ENCODE data around the gene GSTP1. TPM values are rescaled to one million over a fixed set of nuclear protein-coding genes. Genes with fewer than 3 reads are reported as not detected.
"Not testable (repeated sequence)": the region's sequence is repeated elsewhere in the genome, so short reads cannot be mapped to it uniquely, and the experiment has no call there.

The GSTP1 gene
- total RNA-seq, 1 experiment from 2014 or later = 893 TPM

DNA sequence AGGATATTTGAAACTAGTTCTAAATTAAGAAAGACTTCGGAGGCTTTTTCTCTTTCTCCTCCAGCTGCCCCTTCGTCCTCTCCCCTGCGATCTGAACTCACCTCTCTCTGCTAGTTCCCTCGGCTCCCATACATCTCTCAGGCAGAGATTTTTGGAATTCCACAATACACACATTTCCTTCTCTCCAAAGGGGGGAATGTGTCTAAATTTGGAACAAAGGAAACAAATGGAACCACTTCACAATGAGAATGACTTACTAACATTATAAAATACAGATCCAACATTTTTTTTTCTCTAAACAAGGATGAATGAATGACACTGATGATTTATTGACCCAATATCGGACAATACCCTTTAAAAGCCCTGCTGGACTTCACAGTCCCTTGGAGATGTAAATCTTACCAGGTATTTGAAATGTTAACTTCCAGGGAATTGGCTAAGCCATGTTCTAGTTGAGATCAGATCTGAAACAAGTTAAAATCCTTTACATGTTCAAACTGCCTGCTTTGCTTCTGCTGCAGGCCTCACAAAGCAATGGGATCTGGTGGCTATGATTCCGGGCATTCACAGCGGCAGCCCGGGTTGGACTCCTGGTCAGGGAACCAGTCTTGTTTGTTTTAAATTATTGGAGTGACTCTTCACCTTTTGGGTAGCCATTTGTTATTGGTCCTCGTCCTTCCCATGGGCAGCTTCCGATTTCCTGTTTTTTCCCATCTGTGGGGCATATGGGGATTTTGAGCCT, 20.5 kb upstream of the GSTP1 start:
- Histone ChIP-seq H3K4me3 (replicated peaks in 1 of 2; ENCODE audit: low read depth in 1 of 2, low read length in 2 of 2) (0 out of 4 replicates have a peak overlapping the region, but pooled peaks of 1 of the 2 experiments have one; percentile 1), H4K20me1 (ENCODE audit: insufficient read depth) (no peaks in the 10 kb centered on the region), H3K9me3 (ENCODE audit: control insufficient read depth in 1 of 2, insufficient read depth in 1 of 2, low read depth in 1 of 2, low read length in 2 of 2) (no peaks in the 10 kb centered on the region), H3K79me2 (ENCODE audit: insufficient read depth, low read length) (no peaks in the 10 kb centered on the region), H3K9me2 (ENCODE audit: insufficient read depth) (no peaks in the 10 kb centered on the region), H3K27me3 (ENCODE audit: insufficient read depth, low read length) (peaks cover 4% of the 10 kb centered on the region; the same call in 1 of the 2 replicates), H2AFZ (ENCODE audit: low read depth, low read length, poor library complexity, severe bottlenecking) (peak overlapping the region; percentile 84), H3K9ac (ENCODE audit: low read length) (0 out of 2 replicates have a peak overlapping the region, but pooled peaks have one; percentile 5), H3K27ac (ENCODE audit: low read depth, low read length) (no peak overlapping the region), H3K4me1 (ENCODE audit: control insufficient read depth in 1 of 2, insufficient read depth in 2 of 2, low read length in 2 of 2) (peaks cover 16 to 31% of the 10 kb centered on the region in 2 experiments), H3K36me3 (ENCODE audit: control insufficient read depth in 1 of 2, insufficient read depth in 2 of 2, low read length in 2 of 2) (no peaks in the 10 kb centered on the region), H3K4me2 (ENCODE audit: low read length) (peak overlapping the region; percentile 60)
- POLR2A ChIA-PET = no interaction called here
- DNase-seq (ENCODE audit: low read depth, low spot score) (no peak), ATAC-seq (peak; percentile 64; the same call in 1 of the 2 replicates)
- intact Hi-C loops (cut with micrococcal nuclease) = no loop called here
- TF ChIP-seq, protein P1, sequence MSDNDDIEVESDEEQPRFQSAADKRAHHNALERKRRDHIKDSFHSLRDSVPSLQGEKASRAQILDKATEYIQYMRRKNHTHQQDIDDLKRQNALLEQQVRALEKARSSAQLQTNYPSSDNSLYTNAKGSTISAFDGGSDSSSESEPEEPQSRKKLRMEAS (IDR thresholded peaks at IDR 0.05) = no peak
- TF ChIP-seq SRF (IDR thresholded peaks at IDR 0.05; ENCODE audit: low read depth) = no peak
- CTCF ChIA-PET = interaction anchor here (0.6 to 3.2 kb wide), 2 partner anchors 7 to 9 kb away, joined by 3 to 16 read pairs; no protein-coding TSS in a partner anchor
- BruUV-seq (replicated peaks) = no TSS peak
- RAD21 ChIA-PET (ENCODE audit: low non-redundant PET in 1 of 2, low total read pairs in 2 of 2, uncharacterized antibody in 2 of 2, unreplicated experiment in 2 of 2) = no interaction called here

DNA sequence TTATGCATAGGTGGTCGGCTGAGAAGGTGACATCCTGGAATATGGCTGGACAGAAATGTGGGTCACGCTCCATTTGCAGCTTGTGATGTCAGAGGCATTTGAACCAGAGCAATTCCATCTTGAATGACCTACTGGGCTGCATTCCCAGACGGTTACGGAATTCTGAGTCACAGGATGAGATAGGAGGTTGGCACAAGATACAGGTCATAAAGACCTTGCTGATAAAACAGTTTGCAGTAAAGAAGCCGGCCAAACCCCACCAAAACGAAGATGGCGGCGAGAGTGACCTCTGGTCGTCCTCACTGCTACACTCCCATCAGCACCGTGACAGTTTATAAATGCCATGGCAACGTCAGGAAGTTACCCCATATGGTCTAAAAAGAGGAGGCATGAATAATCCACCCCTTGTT, 19.9 kb upstream of the GSTP1 start:
- H3K79me2 ChIP-seq (ENCODE audit: insufficient read depth, low read length); H3K36me3 ChIP-seq (ENCODE audit: control insufficient read depth in 1 of 2, insufficient read depth in 2 of 2, low read length in 2 of 2); BruUV-seq (replicated peaks); intact Hi-C loops (cut with micrococcal nuclease); H3K27me3 ChIP-seq (ENCODE audit: insufficient read depth, low read length); H3K9me3 ChIP-seq (ENCODE audit: control insufficient read depth in 1 of 2, insufficient read depth in 1 of 2, low read depth in 1 of 2, low read length in 2 of 2); H4K20me1 ChIP-seq (ENCODE audit: insufficient read depth); H3K27ac ChIP-seq (ENCODE audit: low read depth, low read length); POLR2A ChIA-PET; H3K9me2 ChIP-seq (ENCODE audit: insufficient read depth): not testable (repeated sequence)
- 0 out of 4 replicates have a peak overlapping the region, but pooled peaks of 1 of the 2 experiments have one; percentile 1 for H3K4me3 ChIP-seq (replicated peaks in 1 of 2; ENCODE audit: low read depth in 1 of 2, low read length in 2 of 2)
- H2AFZ ChIP-seq (ENCODE audit: low read depth, low read length, poor library complexity, severe bottlenecking) = peak overlapping the region; percentile 84
- peak overlapping the region; percentile 60 for H3K4me2 ChIP-seq (ENCODE audit: low read length)
- ATAC-seq = peak; percentile 84
- TF ChIP-seq JUND (IDR thresholded peaks at IDR 0.05) (peak; percentile 75), SIN3A (IDR thresholded peaks at IDR 0.05; ENCODE audit: low read depth) (peak; percentile 52; the same call in 1 of the 2 replicates), YY1 (IDR thresholded peaks at IDR 0.05; ENCODE audit: extremely low read depth, insufficient replicate concordance, low read depth, low read length) (peak; percentile 77), SP1 (IDR thresholded peaks at IDR 0.05; ENCODE audit: low read depth) (peak; percentile 71), CBX3 (IDR thresholded peaks at IDR 0.05; ENCODE audit: low read depth) (0 out of 2 replicates have a peak, but pooled peaks have one; percentile 42), TCF7L2 (IDR thresholded peaks at IDR 0.05; ENCODE audit: borderline replicate concordance, extremely low read depth, insufficient read depth, insufficient read length) (peak; percentile 60), POLR2AphosphoS5 (IDR thresholded peaks at IDR 0.05; ENCODE audit: low read depth, low read length) (peak; percentile 36; the same call in 1 of the 2 replicates), SRF (IDR thresholded peaks at IDR 0.05; ENCODE audit: low read depth) (peak; percentile 71; the same call in 1 of the 2 replicates), FOSL1 (IDR thresholded peaks at IDR 0.05; ENCODE audit: low read depth) (peak; percentile 83), CEBPB (IDR thresholded peaks at IDR 0.05; ENCODE audit: low read depth) (peak; percentile 78)
- TF ChIP-seq, protein P2, sequence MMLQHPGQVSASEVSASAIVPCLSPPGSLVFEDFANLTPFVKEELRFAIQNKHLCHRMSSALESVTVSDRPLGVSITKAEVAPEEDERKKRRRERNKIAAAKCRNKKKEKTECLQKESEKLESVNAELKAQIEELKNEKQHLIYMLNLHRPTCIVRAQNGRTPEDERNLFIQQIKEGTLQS (IDR thresholded peaks at IDR 0.05) = peak; percentile 55; the same call in 1 of the 2 replicates
- H3K4me1 ChIP-seq (ENCODE audit: control insufficient read depth in 1 of 2, insufficient read depth in 2 of 2, low read length in 2 of 2) = peaks cover 16 to 31% of the 10 kb centered on the region in 2 experiments
- CTCF ChIA-PET = interaction anchor here (0.6 to 3.2 kb wide), 2 partner anchors 8 to 9 kb away, joined by 3 to 16 read pairs; no protein-coding TSS in a partner anchor
- DNase-seq (ENCODE audit: low read depth, low spot score) = peak; percentile 76
- RAD21 ChIA-PET (ENCODE audit: low non-redundant PET in 1 of 2, low total read pairs in 2 of 2, uncharacterized antibody in 2 of 2, unreplicated experiment in 2 of 2) = interaction anchor here in 1 of 2 experiments (1.1 kb wide), 1 partner anchor 9 kb away, joined by 4 read pairs; no protein-coding TSS in a partner anchor
- 0 out of 2 replicates have a peak overlapping the region, but pooled peaks have one; percentile 5 for H3K9ac ChIP-seq (ENCODE audit: low read length)

All from HCT116 (cell line).